Measurements from ENCODE around the gene FSCN2. TPM values are rescaled to one million over a fixed set of nuclear protein-coding genes. Genes with fewer than 3 reads are reported as not detected.
A peak's percentile ranks its signal among the peaks of the same experiment; 100 is the strongest.

FSCN2 gene
- total RNA-seq, 1 experiment from 2014 or later, result 0.27 TPM

GRCh38 chr17:81512562-81513371, 15.4 kb upstream of the FSCN2 start, which contains the start of gene ACTG1:
ACTG1 (minus strand) TSS chr17:81512799; CDS start chr17:81512354, 445 bp downstream.
- DNase-seq (ENCODE audit: low spot score), result peak; percentile 84

- DNase-seq (ENCODE audit: low spot score), result no peak
Observed at GRCh38 chr17:81513372-81513752, 14.8 kb upstream of the FSCN2 start.

GRCh38 chr17:81513753-81514488, 14.3 kb upstream of the FSCN2 start:
- DNase-seq (ENCODE audit: low spot score), result no peak

DNA sequence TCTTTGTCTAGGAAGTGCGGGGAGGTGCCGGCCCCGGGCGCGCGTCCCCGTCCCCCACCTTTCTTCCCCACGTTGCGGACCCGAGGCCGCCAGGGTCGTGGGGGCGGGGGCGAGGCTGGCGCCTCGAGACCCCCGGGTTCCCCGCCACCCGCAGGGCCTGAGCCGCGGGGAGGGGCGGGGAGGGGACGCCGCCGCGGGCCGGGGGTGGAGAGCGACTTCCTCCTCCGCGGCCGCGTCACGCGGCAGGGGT, 13.8 kb upstream of the FSCN2 start:
- DNase-seq (ENCODE audit: low spot score), result no peak

- peak; percentile 69 for DNase-seq (ENCODE audit: low spot score)
Observed at GRCh38 chr17:81514739-81515529, 13.2 kb upstream of the FSCN2 start.

DNA sequence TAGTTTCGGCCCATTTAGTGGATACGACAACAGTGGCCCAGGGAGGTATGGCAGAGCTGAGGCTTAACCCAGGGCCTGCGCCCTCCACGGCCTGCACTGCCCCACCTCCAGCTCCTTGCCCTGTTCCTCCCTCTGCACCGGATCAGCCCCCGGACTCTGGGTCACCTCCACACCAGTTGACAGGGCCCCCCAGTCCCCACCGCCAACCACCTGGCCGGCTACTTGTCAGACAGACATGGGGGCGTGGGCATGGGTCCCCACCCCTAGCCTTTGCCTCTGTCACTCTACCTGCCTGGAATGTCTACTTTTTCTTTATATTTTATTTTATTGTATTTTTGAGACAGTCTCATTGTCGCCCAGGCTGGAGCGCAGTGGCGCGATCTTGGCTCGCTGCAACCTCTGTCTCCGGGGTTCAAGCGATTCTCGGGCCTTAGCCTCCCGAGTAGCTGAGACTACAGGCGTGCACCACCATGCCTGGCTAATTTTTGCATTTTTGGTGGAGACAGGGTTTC, 12.6 kb upstream of the FSCN2 start:
- no peak for DNase-seq (ENCODE audit: low spot score)

- no peak for DNase-seq (ENCODE audit: low spot score)
Observed at GRCh38 chr17:81516439-81516838, 11.7 kb upstream of the FSCN2 start.

DNA sequence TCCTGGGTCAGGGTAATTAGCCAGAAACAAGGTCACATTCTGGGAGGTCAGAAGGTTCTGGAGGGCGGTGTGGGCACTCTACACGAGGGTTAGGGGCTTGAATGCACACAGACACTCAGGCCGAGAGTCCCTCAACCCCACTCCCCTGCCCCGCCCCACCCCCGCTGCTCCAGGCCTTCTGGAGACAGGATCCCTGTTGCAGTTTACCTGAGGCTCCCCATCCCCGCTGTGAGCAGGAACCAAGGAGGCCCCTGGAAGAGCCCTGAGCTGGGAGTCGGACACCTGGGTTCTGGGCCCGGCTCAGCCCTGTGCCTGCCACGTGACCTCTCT, 11.2 kb upstream of the FSCN2 start:
- no peak for DNase-seq (ENCODE audit: low spot score)

GRCh38 chr17:81517339-81518112, 10.7 kb upstream of the FSCN2 start:
- no peak for DNase-seq (ENCODE audit: low spot score)

GRCh38 chr17:81518113-81518784, 9.9 kb upstream of the FSCN2 start:
- no peak for DNase-seq (ENCODE audit: low spot score)

DNA sequence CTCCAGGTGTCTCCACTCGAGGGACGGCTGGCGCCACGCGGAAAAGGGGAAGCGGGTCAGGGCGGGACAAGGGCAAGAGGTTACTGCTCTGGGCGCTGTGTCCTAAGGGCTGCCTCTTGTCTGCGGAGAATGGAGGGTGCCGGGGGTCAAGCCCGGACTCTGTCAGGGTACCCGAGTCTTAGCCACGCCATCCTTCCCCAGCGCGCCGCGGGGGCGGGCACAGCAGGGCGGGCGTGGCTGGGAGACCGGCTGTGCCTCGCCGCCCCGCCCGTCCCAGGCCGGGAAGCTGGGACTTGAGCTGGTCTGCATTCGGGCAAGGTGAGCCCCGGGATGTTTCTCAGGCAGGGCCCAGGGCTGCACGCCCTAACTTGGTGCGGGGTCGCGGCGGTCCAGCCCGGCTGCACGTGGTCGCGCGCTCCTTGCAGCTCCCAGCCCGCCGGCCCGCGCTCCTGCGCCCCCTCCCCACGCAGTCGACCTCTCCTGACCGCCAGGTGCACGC, 9.3 kb upstream of the FSCN2 start:
- no peak for DNase-seq (ENCODE audit: low spot score)

DNA sequence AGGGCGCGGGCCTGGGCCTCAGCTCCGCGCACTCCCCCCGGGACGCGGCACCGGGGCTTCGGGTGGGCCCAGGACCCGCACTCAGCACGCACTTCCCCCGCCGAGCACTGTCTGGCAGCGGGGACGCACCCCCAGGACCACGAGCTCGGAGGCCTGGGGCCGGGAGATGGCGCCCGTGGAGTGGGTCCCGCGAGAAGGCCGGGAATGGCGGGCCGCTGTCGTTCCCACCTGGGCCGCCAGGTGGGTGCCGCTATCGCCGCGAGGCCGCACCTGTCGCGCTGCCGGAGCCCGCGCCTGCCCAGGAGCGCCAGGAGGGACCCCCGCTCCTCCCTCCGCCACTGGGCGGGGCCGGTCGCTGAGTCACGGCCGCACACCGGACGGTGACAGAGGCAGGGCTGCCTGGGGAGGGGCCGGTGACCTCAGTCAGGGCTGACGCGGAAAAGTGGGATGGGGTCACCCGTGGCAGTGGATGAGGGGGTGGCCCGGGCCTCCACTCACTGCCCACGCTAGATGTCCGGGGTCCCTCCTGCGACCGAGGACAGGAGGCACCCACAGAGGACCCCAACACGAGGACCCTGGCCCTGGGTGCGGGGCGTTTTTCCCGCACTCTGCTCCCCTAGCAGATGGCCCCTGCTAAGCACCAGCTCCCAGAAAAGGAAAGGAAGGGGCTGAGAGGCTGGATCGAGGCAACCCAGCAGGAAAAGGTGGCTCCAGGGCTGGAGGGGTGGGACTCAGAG, 8.7 kb upstream of the FSCN2 start:
- DNase-seq (ENCODE audit: low spot score), result no peak

GRCh38 chr17:81520021-81520901, 7.9 kb upstream of the FSCN2 start:
- DNase-seq (ENCODE audit: low spot score), result no peak

DNA sequence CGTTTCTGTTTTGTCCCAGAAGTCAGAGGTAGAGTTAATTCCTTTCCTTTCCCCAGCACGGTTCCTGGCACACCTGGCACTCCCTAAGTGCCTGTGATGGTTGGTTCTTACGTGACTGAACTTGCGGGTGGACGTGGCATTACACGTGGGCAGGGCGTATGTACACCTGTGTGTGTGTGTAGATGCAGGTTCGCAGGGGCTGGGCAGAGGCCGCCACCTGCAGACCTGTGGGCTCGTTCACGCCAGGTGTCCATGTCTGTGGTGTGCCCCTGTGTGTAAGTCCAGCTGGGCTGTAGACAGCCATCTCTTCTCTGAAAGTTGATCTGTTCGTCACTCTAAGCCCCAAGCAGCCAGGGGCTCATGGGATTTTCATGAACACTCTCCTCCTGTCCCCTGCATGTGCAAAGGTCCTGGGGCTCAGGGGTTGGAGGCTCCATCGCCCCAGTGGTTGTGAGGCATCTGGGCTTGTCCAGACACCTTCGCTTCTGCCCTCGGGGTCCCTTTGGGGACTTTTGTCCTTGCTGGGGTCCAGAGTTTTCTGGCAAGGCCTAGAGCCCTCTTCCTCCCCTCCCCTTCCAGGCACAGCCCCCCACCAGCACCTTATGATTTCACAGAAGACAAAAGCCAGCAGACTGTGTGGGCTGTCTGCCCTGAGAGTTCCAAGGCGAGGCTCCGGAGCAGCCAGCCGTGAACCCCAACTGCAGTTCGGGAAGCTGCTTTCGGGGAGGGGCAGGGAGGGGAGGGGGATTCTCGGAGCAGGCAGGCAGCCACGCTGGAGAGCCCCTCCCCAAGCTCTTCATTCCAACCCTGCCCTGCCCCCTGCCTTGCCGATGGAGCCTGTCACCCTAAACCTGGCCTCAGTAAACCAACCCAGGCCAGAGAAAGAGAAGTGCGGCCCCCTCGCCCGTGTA, 5.4 kb upstream of the FSCN2 start:
- no peak for DNase-seq (ENCODE audit: low spot score)

DNA sequence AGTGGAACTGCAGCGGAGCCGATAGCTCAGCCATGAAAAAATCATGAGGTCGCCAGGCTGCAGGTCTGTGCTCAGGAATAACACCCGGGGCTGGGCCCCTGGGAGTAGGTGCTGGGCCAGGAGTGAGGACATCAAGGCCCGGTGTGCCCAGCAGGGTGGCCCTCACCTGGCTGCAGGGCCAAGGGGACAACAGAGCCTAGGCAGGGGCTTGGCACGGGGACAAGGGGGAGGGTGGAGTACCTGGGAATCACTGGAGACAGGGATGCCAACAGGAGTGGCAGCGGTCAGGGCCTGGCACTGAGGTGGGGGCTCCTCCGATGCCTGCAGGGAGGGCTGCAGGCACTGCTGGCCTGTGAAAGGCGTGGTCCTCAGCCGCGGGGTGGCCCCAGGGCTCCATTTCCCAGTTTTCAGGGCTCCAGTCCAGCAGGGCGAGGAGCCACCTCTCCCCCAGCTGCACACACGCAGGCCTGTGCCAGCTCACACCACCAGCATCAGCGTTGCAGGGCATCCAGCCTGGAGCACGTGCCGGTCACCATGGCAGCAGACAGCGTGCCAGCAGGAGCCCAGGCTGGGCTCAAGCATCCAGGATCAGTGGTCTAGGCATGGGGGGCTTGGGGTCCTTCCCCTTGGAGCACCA, 4.7 kb upstream of the FSCN2 start:
- DNase-seq (ENCODE audit: low spot score), result peak; percentile 60

- DNase-seq (ENCODE audit: low spot score), result no peak
Observed at GRCh38 chr17:81524039-81524864, 3.9 kb upstream of the FSCN2 start.

- no peak for DNase-seq (ENCODE audit: low spot score)
Observed at GRCh38 chr17:81524865-81525159, 3.4 kb upstream of the FSCN2 start.

All from H4 (cell line).